Liver (tissue), 9 donors: ENCODE measurements around the gene ANKS1A. TPM values are rescaled to one million over a fixed set of nuclear protein-coding genes. Genes with fewer than 3 reads are reported as not detected.

Experiments used
- DNase-seq: peaks from one replicate; pipeline ENCODE4 v3.0.0-alpha.2; 2017; ENCODE audit warnings: low spot score
- H3K27ac ChIP-seq, 2 donors: one replicate each; pipeline ENCODE4 v1.7.0; 2013; ENCODE audit warnings: inconsistent platforms in 2 of 2, low read length in 2 of 2, control low read depth in 1 of 2, low read depth in 1 of 2, mild to moderate bottlenecking in 1 of 2
- H3K27me3 ChIP-seq, 4 donors: one replicate each; pipeline versions ENCODE4 v1.6.1 to v1.7.0; 2013; ENCODE audit warnings: low read length in 3 of 4, inconsistent platforms in 1 of 4, mild to moderate bottlenecking in 1 of 4, moderate library complexity in 1 of 4; ENCODE audit not compliant: control insufficient read depth in 4 of 4, insufficient read depth in 4 of 4
- H3K36me3 ChIP-seq, 4 donors: one replicate each; pipeline versions ENCODE4 v1.6.1 to v1.7.0; 2013; ENCODE audit warnings: low read length in 3 of 4, mild to moderate bottlenecking in 3 of 4, low read depth in 1 of 4, moderate library complexity in 1 of 4; ENCODE audit not compliant: control insufficient read depth in 4 of 4, insufficient read depth in 3 of 4
- H3K4me1 ChIP-seq, 4 donors: one replicate each; pipeline versions ENCODE4 v1.6.1 to v1.7.0; 2013; ENCODE audit warnings: low read length in 3 of 4, mild to moderate bottlenecking in 3 of 4, moderate library complexity in 1 of 4; ENCODE audit not compliant: control insufficient read depth in 4 of 4, insufficient read depth in 4 of 4
- H3K4me3 ChIP-seq, 3 donors: one replicate each; pipeline versions ENCODE4 v1.6.1 to v1.7.0; 2013; ENCODE audit warnings: low read length in 3 of 3, control low read depth in 1 of 3, low read depth in 1 of 3, mild to moderate bottlenecking in 1 of 3
- H3K9ac ChIP-seq, 2 donors: one replicate each; pipeline ENCODE4 v1.7.0; 2013; ENCODE audit warnings: low read length in 2 of 2, mild to moderate bottlenecking in 2 of 2, moderate library complexity in 2 of 2, control low read depth in 1 of 2, low read depth in 1 of 2
- H3K9me3 ChIP-seq, 4 donors: one replicate each; pipeline versions ENCODE4 v1.6.1 to v1.7.0; 2013; ENCODE audit warnings: low read length in 3 of 4; ENCODE audit not compliant: control insufficient read depth in 4 of 4
- CTCF ChIP-seq: fragments of 150-350 bp; IDR thresholded peaks from 2 replicates; pipeline ENCODE4 v1.5.1; 2017; ENCODE audit warnings: improper control_type of control experiment, low read depth, low read length; ENCODE audit not compliant: missing input control
- EGR1 ChIP-seq, 2 donors: IDR thresholded peaks; 2 replicates each; pipeline ENCODE4 v1.6.1; 2016 to 2018; ENCODE audit warnings: antibody characterized with exemption in 2 of 2, low read depth in 2 of 2
- FOXA2 ChIP-seq: IDR thresholded peaks from 2 replicates; pipeline ENCODE4 v1.6.1; 2016; ENCODE audit warnings: antibody characterized with exemption
- GABPA ChIP-seq, 2 donors: IDR thresholded peaks in 1 of 2; conservative IDR thresholded peaks in 1 of 2; 2 replicates each; pipeline ENCODE4 v1.6.1; 2016; ENCODE audit warnings: antibody characterized with exemption in 2 of 2, mild to moderate bottlenecking in 1 of 2, moderate library complexity in 1 of 2
- HNF4A ChIP-seq, 2 donors: conservative IDR thresholded peaks; 2 replicates each; pipeline ENCODE4 v1.6.1; 2016; ENCODE audit warnings: antibody characterized with exemption in 2 of 2, mild to moderate bottlenecking in 2 of 2
- JUND ChIP-seq, 2 donors: IDR thresholded peaks; 2 replicates each; pipeline ENCODE4 v1.6.1; 2016; ENCODE audit warnings: antibody characterized with exemption in 2 of 2
- NR2F2 ChIP-seq: IDR thresholded peaks from 2 replicates; pipeline ENCODE4 v1.6.1; 2016; ENCODE audit warnings: antibody characterized with exemption
- RAD21 ChIP-seq, 2 donors: IDR thresholded peaks; 2 replicates each; pipeline ENCODE4 v1.6.1; 2016; ENCODE audit warnings: antibody characterized with exemption in 2 of 2, mild to moderate bottlenecking in 2 of 2
- RXRA ChIP-seq, 2 donors: IDR thresholded peaks; 2 replicates each; pipeline ENCODE4 v1.6.1; 2017 to 2018; ENCODE audit warnings: antibody characterized with exemption in 2 of 2, mild to moderate bottlenecking in 1 of 2
- SP1 ChIP-seq: IDR thresholded peaks from 2 replicates; pipeline ENCODE4 v1.6.1; 2018; ENCODE audit warnings: antibody characterized with exemption, mild to moderate bottlenecking
- TAF1 ChIP-seq: conservative IDR thresholded peaks from 2 replicates; pipeline ENCODE4 v1.6.1; 2016; ENCODE audit warnings: antibody characterized with exemption, mild to moderate bottlenecking
- YY1 ChIP-seq: IDR thresholded peaks from 2 replicates; pipeline ENCODE4 v1.6.1; 2016; ENCODE audit warnings: antibody characterized with exemption, mild to moderate bottlenecking
- WGBS: extraction: QIAGEN DNeasy Blood & Tissue Kit; methylation state at CpG from one replicate; pipeline ENCODE4 v1.1.7; 2013; 5-methylcytosine and 5-hydroxymethylcytosine counted together
- polyA plus RNA-seq, 2 donors: library from polyadenylated mRNA; stranded (reverse) in 1 of 2; unstranded in 1 of 2; fragments of 200-250 nt in 1 of 2; fragments of >200 nt in 1 of 2; fragmentation: Nextera tagmentation in 1 of 2; extraction: Ambion mirVana in 1 of 2; gene quantifications; one replicate each; pipeline versions ENCODE4 v1.2.1 to v1.2.3, GENCODE V29; 2013 to 2015
- total RNA-seq, 2 donors: library from RNA; depleted of rRNA; stranded (reverse); fragments of >200 nt; gene quantifications; one replicate each; pipeline ENCODE4 v1.2.3, GENCODE V29; 2014
- TF ChIP-seq, protein P1 (sequence below): IDR thresholded peaks from 2 replicates; pipeline ENCODE4 v1.6.1; 2016; ENCODE audit warnings: antibody characterized with exemption
- TF ChIP-seq, protein P2 (sequence below): IDR thresholded peaks from 2 replicates; pipeline ENCODE4 v1.6.1; 2016; ENCODE audit warnings: antibody characterized with exemption, mild to moderate bottlenecking
- TF ChIP-seq, protein P3 (sequence below): IDR thresholded peaks from 2 replicates; pipeline ENCODE4 v1.6.1; 2016; ENCODE audit warnings: antibody characterized with exemption
- TF ChIP-seq, protein P4 (sequence below): IDR thresholded peaks from 2 replicates; pipeline ENCODE4 v1.6.1; 2016; ENCODE audit warnings: antibody characterized with exemption
- donor health status: healthy.
- donor health status: healthy.
- donor health status: healthy.
- donor health status: healthy.
- donor health status: healthy.

ANKS1A gene
- total and polyA plus RNA-seq, 4 donors, result 4.3 to 18.7 (median 6.7) TPM

GRCh38 chr6:35067234-35067633 is 178.2 kb downstream of the ANKS1A start:
- Histone ChIP-seq H3K9ac (no peak overlapping the region), H3K4me3 (no peak overlapping the region), H3K9me3 (no peaks in the 10 kb centered on the region), H3K27ac (no peak overlapping the region), H3K4me1 (no peaks in the 10 kb centered on the region), H3K36me3 (peaks cover 0 to 41% (median 12%) of the 10 kb centered on the region in 4 donors), H3K27me3 (no peaks in the 10 kb centered on the region)
- TF ChIP-seq, protein P1, sequence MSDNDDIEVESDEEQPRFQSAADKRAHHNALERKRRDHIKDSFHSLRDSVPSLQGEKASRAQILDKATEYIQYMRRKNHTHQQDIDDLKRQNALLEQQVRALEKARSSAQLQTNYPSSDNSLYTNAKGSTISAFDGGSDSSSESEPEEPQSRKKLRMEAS, result no peak
- 96% methylated on average over 11 of the region's 11 CpGs for WGBS
- DNase-seq, result no peak

- H3K36me3 ChIP-seq, result peaks cover 0 to 45% (median 11%) of the 10 kb centered on the region in 4 donors
These were observed 179.2 kb downstream of the ANKS1A start for GRCh38 chr6:35068206-35068605.

More at GRCh38 chr6:35068206-35068605, 179.2 kb downstream of the ANKS1A start:
- no peaks in the 10 kb centered on the region for H3K4me1 ChIP-seq
- no peaks in the 10 kb centered on the region for H3K9me3 ChIP-seq
- H3K27ac ChIP-seq, result no peak overlapping the region
- H3K9ac ChIP-seq, result no peak overlapping the region
- no peak overlapping the region for H3K4me3 ChIP-seq
- TF ChIP-seq, protein P1, result no peak
- TF ChIP-seq EGR1 (IDR thresholded peaks at IDR 0.05; ENCODE audit: low read depth in 2 of 2) (no peak), YY1 (no peak), FOXA2 (no peak), JUND (IDR thresholded peaks at IDR 0.05) (no peak), CTCF (no peak), TAF1 (no peak), HNF4A (conservative IDR thresholded peaks at IDR 0.05) (no peak), RAD21 (IDR thresholded peaks at IDR 0.05) (no peak), SP1 (no peak), GABPA (IDR thresholded peaks at IDR 0.05 in 1 of 2, conservative IDR thresholded peaks at IDR 0.05 in 1 of 2) (no peak), NR2F2 (no peak), RXRA (IDR thresholded peaks at IDR 0.05) (no peak)
- TF ChIP-seq, protein P2, sequence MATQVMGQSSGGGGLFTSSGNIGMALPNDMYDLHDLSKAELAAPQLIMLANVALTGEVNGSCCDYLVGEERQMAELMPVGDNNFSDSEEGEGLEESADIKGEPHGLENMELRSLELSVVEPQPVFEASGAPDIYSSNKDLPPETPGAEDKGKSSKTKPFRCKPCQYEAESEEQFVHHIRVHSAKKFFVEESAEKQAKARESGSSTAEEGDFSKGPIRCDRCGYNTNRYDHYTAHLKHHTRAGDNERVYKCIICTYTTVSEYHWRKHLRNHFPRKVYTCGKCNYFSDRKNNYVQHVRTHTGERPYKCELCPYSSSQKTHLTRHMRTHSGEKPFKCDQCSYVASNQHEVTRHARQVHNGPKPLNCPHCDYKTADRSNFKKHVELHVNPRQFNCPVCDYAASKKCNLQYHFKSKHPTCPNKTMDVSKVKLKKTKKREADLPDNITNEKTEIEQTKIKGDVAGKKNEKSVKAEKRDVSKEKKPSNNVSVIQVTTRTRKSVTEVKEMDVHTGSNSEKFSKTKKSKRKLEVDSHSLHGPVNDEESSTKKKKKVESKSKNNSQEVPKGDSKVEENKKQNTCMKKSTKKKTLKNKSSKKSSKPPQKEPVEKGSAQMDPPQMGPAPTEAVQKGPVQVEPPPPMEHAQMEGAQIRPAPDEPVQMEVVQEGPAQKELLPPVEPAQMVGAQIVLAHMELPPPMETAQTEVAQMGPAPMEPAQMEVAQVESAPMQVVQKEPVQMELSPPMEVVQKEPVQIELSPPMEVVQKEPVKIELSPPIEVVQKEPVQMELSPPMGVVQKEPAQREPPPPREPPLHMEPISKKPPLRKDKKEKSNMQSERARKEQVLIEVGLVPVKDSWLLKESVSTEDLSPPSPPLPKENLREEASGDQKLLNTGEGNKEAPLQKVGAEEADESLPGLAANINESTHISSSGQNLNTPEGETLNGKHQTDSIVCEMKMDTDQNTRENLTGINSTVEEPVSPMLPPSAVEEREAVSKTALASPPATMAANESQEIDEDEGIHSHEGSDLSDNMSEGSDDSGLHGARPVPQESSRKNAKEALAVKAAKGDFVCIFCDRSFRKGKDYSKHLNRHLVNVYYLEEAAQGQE, result no peak
- TF ChIP-seq, protein P3, sequence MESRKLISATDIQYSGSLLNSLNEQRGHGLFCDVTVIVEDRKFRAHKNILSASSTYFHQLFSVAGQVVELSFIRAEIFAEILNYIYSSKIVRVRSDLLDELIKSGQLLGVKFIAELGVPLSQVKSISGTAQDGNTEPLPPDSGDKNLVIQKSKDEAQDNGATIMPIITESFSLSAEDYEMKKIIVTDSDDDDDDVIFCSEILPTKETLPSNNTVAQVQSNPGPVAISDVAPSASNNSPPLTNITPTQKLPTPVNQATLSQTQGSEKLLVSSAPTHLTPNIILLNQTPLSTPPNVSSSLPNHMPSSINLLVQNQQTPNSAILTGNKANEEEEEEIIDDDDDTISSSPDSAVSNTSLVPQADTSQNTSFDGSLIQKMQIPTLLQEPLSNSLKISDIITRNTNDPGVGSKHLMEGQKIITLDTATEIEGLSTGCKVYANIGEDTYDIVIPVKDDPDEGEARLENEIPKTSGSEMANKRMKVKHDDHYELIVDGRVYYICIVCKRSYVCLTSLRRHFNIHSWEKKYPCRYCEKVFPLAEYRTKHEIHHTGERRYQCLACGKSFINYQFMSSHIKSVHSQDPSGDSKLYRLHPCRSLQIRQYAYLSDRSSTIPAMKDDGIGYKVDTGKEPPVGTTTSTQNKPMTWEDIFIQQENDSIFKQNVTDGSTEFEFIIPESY, result no peak
- TF ChIP-seq, protein P4, sequence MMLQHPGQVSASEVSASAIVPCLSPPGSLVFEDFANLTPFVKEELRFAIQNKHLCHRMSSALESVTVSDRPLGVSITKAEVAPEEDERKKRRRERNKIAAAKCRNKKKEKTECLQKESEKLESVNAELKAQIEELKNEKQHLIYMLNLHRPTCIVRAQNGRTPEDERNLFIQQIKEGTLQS, result no peak
- DNase-seq, result no peak
- H3K27me3 ChIP-seq, result no peaks in the 10 kb centered on the region
- 84% methylated on average over 9 of the region's 9 CpGs for WGBS
